ENCODE measurements around the gene SKAP2. TPM values are rescaled to one million over a fixed set of nuclear protein-coding genes. Genes with fewer than 3 reads are reported as not detected.

Gene SKAP2
- total RNA-seq, 4 donors from 2014 or later, result 8.2 to 26.1 (median 11.8) TPM

GRCh38 chr7:26625286-26625685 is 239.1 kb downstream of the SKAP2 start:
- Histone ChIP-seq H3K9me3 (no peaks in the 10 kb centered on the region), H3K27me3 (no peaks in the 10 kb centered on the region), H3K36me3 (no peaks in the 10 kb centered on the region), H3K4me1 (no peaks in the 10 kb centered on the region), H3K4me3 (replicated peaks in 1 of 3) (no peak overlapping the region), H3K27ac (no peak overlapping the region)
- 91% methylated on average over 4 of the region's 4 CpGs for WGBS, 2 donors
- intact Hi-C loops (cut with DNase I), result no loop called here
- DNase-seq, result no peak
- TF ChIP-seq, protein P1, sequence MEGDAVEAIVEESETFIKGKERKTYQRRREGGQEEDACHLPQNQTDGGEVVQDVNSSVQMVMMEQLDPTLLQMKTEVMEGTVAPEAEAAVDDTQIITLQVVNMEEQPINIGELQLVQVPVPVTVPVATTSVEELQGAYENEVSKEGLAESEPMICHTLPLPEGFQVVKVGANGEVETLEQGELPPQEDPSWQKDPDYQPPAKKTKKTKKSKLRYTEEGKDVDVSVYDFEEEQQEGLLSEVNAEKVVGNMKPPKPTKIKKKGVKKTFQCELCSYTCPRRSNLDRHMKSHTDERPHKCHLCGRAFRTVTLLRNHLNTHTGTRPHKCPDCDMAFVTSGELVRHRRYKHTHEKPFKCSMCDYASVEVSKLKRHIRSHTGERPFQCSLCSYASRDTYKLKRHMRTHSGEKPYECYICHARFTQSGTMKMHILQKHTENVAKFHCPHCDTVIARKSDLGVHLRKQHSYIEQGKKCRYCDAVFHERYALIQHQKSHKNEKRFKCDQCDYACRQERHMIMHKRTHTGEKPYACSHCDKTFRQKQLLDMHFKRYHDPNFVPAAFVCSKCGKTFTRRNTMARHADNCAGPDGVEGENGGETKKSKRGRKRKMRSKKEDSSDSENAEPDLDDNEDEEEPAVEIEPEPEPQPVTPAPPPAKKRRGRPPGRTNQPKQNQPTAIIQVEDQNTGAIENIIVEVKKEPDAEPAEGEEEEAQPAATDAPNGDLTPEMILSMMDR (IDR thresholded peaks at IDR 0.05), result no peak
- TF ChIP-seq POLR2A (IDR thresholded peaks at IDR 0.05), result no peak

- H3K4me1 ChIP-seq, result no peaks in the 10 kb centered on the region
- WGBS, 2 donors, result 30 to 43% methylated on average over 12 of the region's 12 CpGs
- no peak overlapping the region for H3K4me3 ChIP-seq (replicated peaks in 1 of 3)
- DNase-seq, result no peak
- H3K27me3 ChIP-seq, result no peaks in the 10 kb centered on the region
- H3K27ac ChIP-seq, result no peak overlapping the region
- intact Hi-C loops (cut with DNase I), result no loop called here
- H3K36me3 ChIP-seq, result no peaks in the 10 kb centered on the region
- no peak for TF ChIP-seq POLR2A (IDR thresholded peaks at IDR 0.05)
- TF ChIP-seq, protein P1 (IDR thresholded peaks at IDR 0.05), result no peak
- H3K9me3 ChIP-seq, result no peaks in the 10 kb centered on the region
Observed at GRCh38 chr7:26624839-26625238, 239.6 kb downstream of the SKAP2 start.

GRCh38 chr7:26624431-26624830 is 240.0 kb downstream of the SKAP2 start:
- Histone ChIP-seq H3K27me3 (no peaks in the 10 kb centered on the region), H3K4me1 (no peaks in the 10 kb centered on the region), H3K27ac (no peak overlapping the region), H3K9me3 (no peaks in the 10 kb centered on the region), H3K4me3 (replicated peaks in 1 of 3) (no peak overlapping the region), H3K36me3 (no peaks in the 10 kb centered on the region)
- DNase-seq, result no peak
- intact Hi-C loops (cut with DNase I), result no loop called here
- TF ChIP-seq POLR2A (IDR thresholded peaks at IDR 0.05), result no peak
- TF ChIP-seq, protein P1 (IDR thresholded peaks at IDR 0.05), result no peak
- WGBS, 2 donors, result 81 to 83% methylated on average over 5 of the region's 5 CpGs

DNA sequence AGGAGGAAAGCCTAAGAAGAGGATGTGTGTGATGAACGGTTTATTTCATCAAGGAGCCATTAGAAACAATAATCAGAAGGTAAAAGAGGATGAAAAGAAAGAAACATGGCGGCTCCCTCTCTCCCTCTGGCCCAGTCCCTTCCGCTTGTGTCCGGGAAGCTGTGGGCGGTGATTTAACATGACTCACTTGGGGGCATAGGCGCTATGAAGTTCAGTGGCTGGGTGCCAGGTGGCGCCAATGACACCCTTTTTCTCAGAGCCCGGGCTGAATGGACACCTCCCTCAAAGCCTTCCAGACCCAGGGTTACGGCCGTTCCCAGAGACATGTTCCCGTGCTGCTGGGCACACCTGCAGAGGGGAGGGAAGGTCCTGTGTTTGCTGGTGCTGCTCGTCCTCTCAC is 244.0 kb downstream of the SKAP2 start:
- Histone ChIP-seq H3K4me1 (no peaks in the 10 kb centered on the region), H3K36me3 (no peaks in the 10 kb centered on the region), H3K4me3 (replicated peaks in 1 of 3) (no peak overlapping the region), H3K9me3 (no peaks in the 10 kb centered on the region), H3K27ac (no peak overlapping the region), H3K27me3 (no peaks in the 10 kb centered on the region)
- 70 to 79% methylated on average over 12 of the region's 12 CpGs for WGBS, 2 donors
- DNase-seq, result no peak
- no peak for TF ChIP-seq POLR2A (IDR thresholded peaks at IDR 0.05)
- TF ChIP-seq, protein P1 (IDR thresholded peaks at IDR 0.05), result no peak
- intact Hi-C loops (cut with DNase I), result no loop called here

- H3K27ac ChIP-seq, result no peak overlapping the region
- H3K9me3 ChIP-seq, result no peaks in the 10 kb centered on the region
- no peaks in the 10 kb centered on the region for H3K27me3 ChIP-seq
- intact Hi-C loops (cut with DNase I), result no loop called here
- TF ChIP-seq, protein P1 (IDR thresholded peaks at IDR 0.05), result no peak
- no peak for TF ChIP-seq POLR2A (IDR thresholded peaks at IDR 0.05)
- no peak overlapping the region for H3K4me3 ChIP-seq (replicated peaks in 1 of 3)
- no peaks in the 10 kb centered on the region for H3K36me3 ChIP-seq
- no peaks in the 10 kb centered on the region for H3K4me1 ChIP-seq
- 96 to 98% methylated on average over 4 of the region's 4 CpGs for WGBS, 2 donors
- DNase-seq, result no peak
Observed at GRCh38 chr7:26619348-26619984, 244.9 kb downstream of the SKAP2 start.

Measured in thyroid gland (tissue), 4 donors.